Vagina (tissue), 2 donors: Measurements from ENCODE around the gene IGSF9.

ENCODE experiments used
- POLR2A ChIP-seq, 2 donors: fragments of 450-650 bp; IDR thresholded peaks; one replicate each; pipeline ENCODE4 v1.6.1; 2017; ENCODE audit warnings: antibody characterized with exemption in 2 of 2, mild to moderate bottlenecking in 2 of 2, moderate library complexity in 2 of 2
- TF ChIP-seq, protein P1 (sequence below), 3 experiments: fragments of 450-650 bp in 2 of 3; fragments of 200-600 bp in 1 of 3; sonication (generic) in 1 of 3; IDR thresholded peaks; one replicate each; pipeline ENCODE4 v1.5.1; 2017 to 2019; ENCODE audit warnings: antibody characterized with exemption in 3 of 3, mild to moderate bottlenecking in 2 of 3, moderate library complexity in 2 of 3

DNA sequence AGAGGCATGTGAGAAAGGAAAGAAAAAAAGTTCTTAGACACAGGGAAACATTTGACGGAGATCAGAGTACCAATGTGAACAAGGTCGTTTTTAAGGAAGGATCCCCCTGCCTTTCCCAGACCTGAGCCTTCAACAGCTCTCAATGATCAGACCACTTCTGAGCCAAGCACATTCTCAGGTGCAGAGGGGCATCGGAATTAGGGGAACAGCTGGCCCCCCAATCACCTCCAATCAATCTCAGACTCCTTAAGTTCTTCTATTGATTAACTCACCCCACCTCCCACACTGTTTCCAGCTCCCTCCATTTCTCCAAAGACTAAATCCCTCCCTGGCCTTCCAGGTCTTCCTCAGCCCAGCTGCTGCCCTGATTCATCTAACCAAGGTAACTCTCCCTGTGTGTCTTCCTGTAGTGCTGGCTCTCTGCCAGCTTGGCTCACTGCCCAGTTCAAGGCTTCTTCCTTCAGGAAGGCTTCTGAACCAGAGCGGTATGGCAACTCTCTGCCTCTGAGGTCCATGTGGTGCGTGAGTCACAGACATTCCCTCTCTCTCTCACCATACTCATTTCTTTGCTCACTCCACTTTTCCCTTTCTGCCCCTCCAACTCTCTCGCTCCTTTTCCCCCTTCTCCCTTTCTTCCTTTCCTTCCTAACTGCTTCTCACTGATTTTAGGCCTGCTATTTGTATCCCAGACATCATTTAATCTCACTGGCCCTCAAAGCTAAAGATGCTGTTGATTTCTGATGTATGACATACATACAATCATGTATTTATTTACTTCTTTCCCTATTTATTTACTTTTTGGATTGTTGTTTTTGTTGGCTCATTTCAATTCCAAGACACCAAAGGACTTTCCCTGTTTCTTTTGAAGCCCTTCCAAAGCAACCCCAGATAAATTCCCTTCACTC lies 63.5 kb downstream of the IGSF9 start:
- no peak for TF ChIP-seq POLR2A (IDR thresholded peaks at IDR 0.05)
- TF ChIP-seq, protein P1, sequence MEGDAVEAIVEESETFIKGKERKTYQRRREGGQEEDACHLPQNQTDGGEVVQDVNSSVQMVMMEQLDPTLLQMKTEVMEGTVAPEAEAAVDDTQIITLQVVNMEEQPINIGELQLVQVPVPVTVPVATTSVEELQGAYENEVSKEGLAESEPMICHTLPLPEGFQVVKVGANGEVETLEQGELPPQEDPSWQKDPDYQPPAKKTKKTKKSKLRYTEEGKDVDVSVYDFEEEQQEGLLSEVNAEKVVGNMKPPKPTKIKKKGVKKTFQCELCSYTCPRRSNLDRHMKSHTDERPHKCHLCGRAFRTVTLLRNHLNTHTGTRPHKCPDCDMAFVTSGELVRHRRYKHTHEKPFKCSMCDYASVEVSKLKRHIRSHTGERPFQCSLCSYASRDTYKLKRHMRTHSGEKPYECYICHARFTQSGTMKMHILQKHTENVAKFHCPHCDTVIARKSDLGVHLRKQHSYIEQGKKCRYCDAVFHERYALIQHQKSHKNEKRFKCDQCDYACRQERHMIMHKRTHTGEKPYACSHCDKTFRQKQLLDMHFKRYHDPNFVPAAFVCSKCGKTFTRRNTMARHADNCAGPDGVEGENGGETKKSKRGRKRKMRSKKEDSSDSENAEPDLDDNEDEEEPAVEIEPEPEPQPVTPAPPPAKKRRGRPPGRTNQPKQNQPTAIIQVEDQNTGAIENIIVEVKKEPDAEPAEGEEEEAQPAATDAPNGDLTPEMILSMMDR (IDR thresholded peaks at IDR 0.05): no peak
